ENCODE results near the gene YWHAQ. TPM values are rescaled to one million over a fixed set of nuclear protein-coding genes. Genes with fewer than 3 reads are reported as not detected.

The YWHAQ gene
- total RNA-seq, 2 experiments from 2014 or later, result 95.8 to 101 TPM

DNA sequence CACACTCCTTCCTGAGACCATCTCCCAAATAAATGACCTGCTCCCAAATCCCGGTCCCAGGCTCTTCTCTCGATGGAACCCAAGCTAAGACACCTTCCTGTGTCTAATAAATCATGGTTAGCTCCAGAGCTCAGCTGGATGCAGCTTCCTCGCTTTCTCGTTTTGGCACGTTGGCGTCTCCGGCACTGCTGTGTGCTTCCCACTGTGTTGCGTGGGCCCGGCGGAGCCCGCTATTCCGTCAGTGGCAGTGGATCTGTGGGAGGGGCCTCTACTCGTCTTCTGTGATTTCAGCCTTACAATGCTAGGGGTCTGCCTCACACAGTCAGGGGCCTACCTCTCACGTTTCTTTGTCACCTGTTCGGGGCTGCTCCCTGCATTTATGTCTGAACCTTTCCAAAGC is 29.4 kb upstream of the YWHAQ start:
- H3K4me3 ChIP-seq (ENCODE audit: low read length), result no peak overlapping the region
- intact Hi-C loops (cut with DNase I, micrococcal nuclease), result no loop called here
- DNase-seq (no peak), ATAC-seq (ENCODE audit: poor library complexity) (no peak)
- H3K36me3 Mint-ChIP-seq (ENCODE audit: low read depth), result no peaks in the 10 kb centered on the region
- ChIA-PET POLR2A (no interaction called here), CTCF (no interaction called here)
- no peaks in the 10 kb centered on the region for H3K27me3 ChIP-seq (ENCODE audit: control insufficient read depth in 1 of 2, insufficient read depth in 2 of 2, low read length in 2 of 2)
- no peak overlapping the region for H3K27ac Mint-ChIP-seq
- H3K4me1 ChIP-seq (ENCODE audit: insufficient read depth, low read length), result peaks cover 37% of the 10 kb centered on the region
- TF ChIP-seq, protein P1, sequence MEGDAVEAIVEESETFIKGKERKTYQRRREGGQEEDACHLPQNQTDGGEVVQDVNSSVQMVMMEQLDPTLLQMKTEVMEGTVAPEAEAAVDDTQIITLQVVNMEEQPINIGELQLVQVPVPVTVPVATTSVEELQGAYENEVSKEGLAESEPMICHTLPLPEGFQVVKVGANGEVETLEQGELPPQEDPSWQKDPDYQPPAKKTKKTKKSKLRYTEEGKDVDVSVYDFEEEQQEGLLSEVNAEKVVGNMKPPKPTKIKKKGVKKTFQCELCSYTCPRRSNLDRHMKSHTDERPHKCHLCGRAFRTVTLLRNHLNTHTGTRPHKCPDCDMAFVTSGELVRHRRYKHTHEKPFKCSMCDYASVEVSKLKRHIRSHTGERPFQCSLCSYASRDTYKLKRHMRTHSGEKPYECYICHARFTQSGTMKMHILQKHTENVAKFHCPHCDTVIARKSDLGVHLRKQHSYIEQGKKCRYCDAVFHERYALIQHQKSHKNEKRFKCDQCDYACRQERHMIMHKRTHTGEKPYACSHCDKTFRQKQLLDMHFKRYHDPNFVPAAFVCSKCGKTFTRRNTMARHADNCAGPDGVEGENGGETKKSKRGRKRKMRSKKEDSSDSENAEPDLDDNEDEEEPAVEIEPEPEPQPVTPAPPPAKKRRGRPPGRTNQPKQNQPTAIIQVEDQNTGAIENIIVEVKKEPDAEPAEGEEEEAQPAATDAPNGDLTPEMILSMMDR (IDR thresholded peaks at IDR 0.05), result no peak
- H3K36me3 ChIP-seq (ENCODE audit: insufficient read depth, low read length), result no peaks in the 10 kb centered on the region
- no peak overlapping the region for H3K27ac ChIP-seq (ENCODE audit: low read depth in 1 of 2, low read length in 2 of 2)
- no peaks in the 10 kb centered on the region for H3K27me3 Mint-ChIP-seq
- no peak overlapping the region for H3K4me3 Mint-ChIP-seq
- H3K9me3 ChIP-seq (ENCODE audit: control insufficient read depth in 1 of 2, insufficient read depth in 1 of 2, low read length in 2 of 2), result no peaks in the 10 kb centered on the region
- no peaks in the 10 kb centered on the region for H3K9me3 Mint-ChIP-seq
- peaks cover 16% of the 10 kb centered on the region for H3K4me1 Mint-ChIP-seq (ENCODE audit: low read depth)

DNA sequence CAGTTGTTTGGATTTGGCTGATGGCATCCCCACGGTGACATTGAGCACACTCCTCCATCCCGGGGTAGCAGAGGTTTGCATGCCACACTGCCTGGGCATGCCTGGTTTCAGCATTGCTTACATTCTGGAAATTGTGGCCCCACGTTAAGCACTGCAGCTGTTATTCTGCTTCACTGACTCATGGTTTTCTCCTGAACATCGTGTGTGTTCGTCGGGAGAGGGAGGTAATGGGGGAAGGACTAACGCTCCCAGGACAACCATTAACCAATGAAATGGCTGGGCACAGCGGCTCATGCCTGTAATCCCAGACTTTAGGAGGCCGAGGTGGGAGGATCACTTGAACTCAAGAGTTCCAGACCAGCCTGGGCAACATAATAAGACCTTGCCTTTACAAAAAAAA is 28.2 kb upstream of the YWHAQ start:
- ATAC-seq (ENCODE audit: poor library complexity), result no peak
- TF ChIP-seq, protein P1 (IDR thresholded peaks at IDR 0.05), result no peak
- peaks cover 16% of the 10 kb centered on the region for H3K4me1 Mint-ChIP-seq (ENCODE audit: low read depth)
- Histone ChIP-seq H3K27me3 (ENCODE audit: control insufficient read depth in 1 of 2, insufficient read depth in 2 of 2, low read length in 2 of 2) (no peaks in the 10 kb centered on the region), H3K4me3 (ENCODE audit: low read length) (no peak overlapping the region), H3K4me1 (ENCODE audit: insufficient read depth, low read length) (peaks cover 41% of the 10 kb centered on the region), H3K9me3 (ENCODE audit: control insufficient read depth in 1 of 2, insufficient read depth in 1 of 2, low read length in 2 of 2) (no peaks in the 10 kb centered on the region), H3K36me3 (ENCODE audit: insufficient read depth, low read length) (no peaks in the 10 kb centered on the region), H3K27ac (ENCODE audit: low read depth in 1 of 2, low read length in 2 of 2) (no peak overlapping the region)
- no peaks in the 10 kb centered on the region for H3K36me3 Mint-ChIP-seq (ENCODE audit: low read depth)
- H3K4me3 Mint-ChIP-seq, result no peak overlapping the region
- ChIA-PET CTCF (no interaction called here), POLR2A (no interaction called here)
- no peak for DNase-seq
- H3K27me3 Mint-ChIP-seq, result no peaks in the 10 kb centered on the region
- no peaks in the 10 kb centered on the region for H3K9me3 Mint-ChIP-seq
- no peak overlapping the region for H3K27ac Mint-ChIP-seq
- intact Hi-C loops (cut with DNase I, micrococcal nuclease), result no loop called here

DNA sequence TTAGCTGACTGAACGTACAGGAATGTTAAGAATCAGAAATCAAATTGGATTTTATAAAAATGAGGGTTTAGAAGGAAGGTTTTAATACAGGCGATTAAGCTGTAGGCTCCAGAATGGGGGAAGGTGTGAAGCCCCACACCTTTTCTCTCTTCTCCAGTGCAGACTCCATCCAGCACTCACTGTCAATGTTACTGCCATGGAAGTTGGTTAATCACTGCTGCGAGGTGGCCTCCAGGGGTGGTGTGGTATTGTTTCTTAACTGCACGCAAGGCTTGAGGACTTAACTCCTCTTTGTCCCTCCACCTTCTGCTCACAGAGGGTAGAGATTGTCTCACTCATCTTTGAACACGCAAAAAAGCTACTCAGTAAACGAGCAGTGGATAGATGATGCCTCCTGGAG is 26.9 kb upstream of the YWHAQ start:
- no peak overlapping the region for H3K27ac ChIP-seq (ENCODE audit: low read depth in 1 of 2, low read length in 2 of 2)
- Mint-ChIP-seq H3K9me3 (no peaks in the 10 kb centered on the region), H3K4me1 (ENCODE audit: low read depth) (peaks cover 16% of the 10 kb centered on the region), H3K4me3 (no peak overlapping the region), H3K27me3 (no peaks in the 10 kb centered on the region), H3K27ac (peak overlapping the region; percentile 9), H3K36me3 (ENCODE audit: low read depth) (no peaks in the 10 kb centered on the region)
- no peaks in the 10 kb centered on the region for H3K9me3 ChIP-seq (ENCODE audit: control insufficient read depth in 1 of 2, insufficient read depth in 1 of 2, low read length in 2 of 2)
- ChIA-PET CTCF (no interaction called here), POLR2A (interaction anchor here (1.0 kb wide), 1 partner anchor 11 kb away, joined by 6 read pairs; no protein-coding TSS in a partner anchor)
- H3K4me1 ChIP-seq (ENCODE audit: insufficient read depth, low read length), result peaks cover 31% of the 10 kb centered on the region
- no peaks in the 10 kb centered on the region for H3K36me3 ChIP-seq (ENCODE audit: insufficient read depth, low read length)
- no peaks in the 10 kb centered on the region for H3K27me3 ChIP-seq (ENCODE audit: control insufficient read depth in 1 of 2, insufficient read depth in 2 of 2, low read length in 2 of 2)
- intact Hi-C loops (cut with DNase I, micrococcal nuclease), result no loop called here
- TF ChIP-seq, protein P1 (IDR thresholded peaks at IDR 0.05), result no peak
- H3K4me3 ChIP-seq (ENCODE audit: low read length), result no peak overlapping the region
- no peak for DNase-seq
- no peak for ATAC-seq (ENCODE audit: poor library complexity)
